ENCODE results near the gene PTK7.

Gene PTK7

GRCh38 chr6:43055966-43056365, 20.1 kb upstream of the PTK7 start:
- 92% methylated on average over 8 of the region's 8 CpGs for whole genome bisulfite sequencing
- no peak overlapping the region for H3K27ac ChIP-seq (ENCODE audit: low read depth, low read length)

GRCh38 chr6:43058531-43058930, 17.6 kb upstream of the PTK7 start:
- Histone ChIP-seq H3K4me3 (ENCODE audit: low read length) (peak overlapping the region; percentile 92), H3K4me1 (ENCODE audit: insufficient read depth, low read length) (peaks cover 13% of the 10 kb centered on the region; the same call in 1 of the 2 replicates), H3K36me3 (ENCODE audit: insufficient read depth, low read length) (peaks cover 30% of the 10 kb centered on the region), H3K27ac (ENCODE audit: low read depth, low read length) (no peak overlapping the region), H3K27me3 (ENCODE audit: insufficient read depth, low read length) (no peaks in the 10 kb centered on the region), H3K9me3 (ENCODE audit: insufficient read depth, low read depth, low read length) (no peaks in the 10 kb centered on the region), H3K9ac (ENCODE audit: low read depth, low read length) (peak overlapping the region; percentile 92)
- 100% methylated on average over 1 of the region's 1 CpG for WGBS

More at GRCh38 chr6:43055966-43056365, 20.1 kb upstream of the PTK7 start:
- H3K27me3 ChIP-seq (ENCODE audit: insufficient read depth, low read length), result no peaks in the 10 kb centered on the region
- no peaks in the 10 kb centered on the region for H3K9me3 ChIP-seq (ENCODE audit: insufficient read depth, low read depth, low read length)
- no peak overlapping the region for H3K4me3 ChIP-seq (ENCODE audit: low read length)
- H3K4me1 ChIP-seq (ENCODE audit: insufficient read depth, low read length), result peaks cover 13% of the 10 kb centered on the region; the same call in 1 of the 2 replicates
- H3K36me3 ChIP-seq (ENCODE audit: insufficient read depth, low read length), result peaks cover 31% of the 10 kb centered on the region
- no peak overlapping the region for H3K9ac ChIP-seq (ENCODE audit: low read depth, low read length)

- H3K9ac ChIP-seq (ENCODE audit: low read depth, low read length), result peak within 1 kb of the TSS; percentile 92
- under 1% methylated on average over 64 of the region's 64 CpGs for whole genome bisulfite sequencing
- peaks cover 30% of the 10 kb centered on the region for H3K36me3 ChIP-seq (ENCODE audit: insufficient read depth, low read length)
- peaks cover 9% of the 10 kb centered on the region; the same call in 1 of the 2 replicates for H3K4me1 ChIP-seq (ENCODE audit: insufficient read depth, low read length)
- peak within 1 kb of the TSS; percentile 83 for H3K27ac ChIP-seq (ENCODE audit: low read depth, low read length)
- no peaks in the 10 kb centered on the region for H3K9me3 ChIP-seq (ENCODE audit: insufficient read depth, low read depth, low read length)
- H3K27me3 ChIP-seq (ENCODE audit: insufficient read depth, low read length), result no peaks in the 10 kb centered on the region
- peak within 1 kb of the TSS; percentile 92 for H3K4me3 ChIP-seq (ENCODE audit: low read length)
Observed at GRCh38 chr6:43059168-43060033, 16.7 kb upstream of the PTK7 start, which contains the start of the genes KLC4 and MRPL2. KLC4 (plus strand) TSS chr6:43059631; CDS start chr6:43061336, 1,705 bp downstream. MRPL2 (minus strand) TSS chr6:43059434; CDS start chr6:43059381, 53 bp downstream.

GRCh38 chr6:43060034-43060754, 15.9 kb upstream of the PTK7 start:
- H3K27ac ChIP-seq (ENCODE audit: low read depth, low read length), result peak overlapping the region; percentile 83
- peak overlapping the region; percentile 92 for H3K4me3 ChIP-seq (ENCODE audit: low read length)
- 14% methylated on average over 14 of the region's 15 CpGs for WGBS
- H3K27me3 ChIP-seq (ENCODE audit: insufficient read depth, low read length), result no peaks in the 10 kb centered on the region
- peaks cover 8% of the 10 kb centered on the region; the same call in 1 of the 2 replicates for H3K4me1 ChIP-seq (ENCODE audit: insufficient read depth, low read length)
- peak overlapping the region; percentile 81 for H3K9ac ChIP-seq (ENCODE audit: low read depth, low read length)
- peaks cover 28% of the 10 kb centered on the region for H3K36me3 ChIP-seq (ENCODE audit: insufficient read depth, low read length)
- no peaks in the 10 kb centered on the region for H3K9me3 ChIP-seq (ENCODE audit: insufficient read depth, low read depth, low read length)

- Histone ChIP-seq H3K36me3 (ENCODE audit: insufficient read depth, low read length) (peaks cover 26% of the 10 kb centered on the region), H3K9ac (ENCODE audit: low read depth, low read length) (no peak overlapping the region), H3K27me3 (ENCODE audit: insufficient read depth, low read length) (no peaks in the 10 kb centered on the region), H3K4me3 (ENCODE audit: low read length) (peak overlapping the region; percentile 92), H3K9me3 (ENCODE audit: insufficient read depth, low read depth, low read length) (no peaks in the 10 kb centered on the region), H3K4me1 (ENCODE audit: insufficient read depth, low read length) (peaks cover 8% of the 10 kb centered on the region; the same call in 1 of the 2 replicates), H3K27ac (ENCODE audit: low read depth, low read length) (no peak overlapping the region)
- 91% methylated on average over 12 of the region's 12 CpGs for WGBS
Observed at GRCh38 chr6:43060755-43061633, 15.1 kb upstream of the PTK7 start.

GRCh38 chr6:43061861-43062260, 14.3 kb upstream of the PTK7 start:
- H3K27me3 ChIP-seq (ENCODE audit: insufficient read depth, low read length), result no peaks in the 10 kb centered on the region
- H3K4me1 ChIP-seq (ENCODE audit: insufficient read depth, low read length), result peaks cover 8% of the 10 kb centered on the region; the same call in 1 of the 2 replicates
- no peak overlapping the region for H3K27ac ChIP-seq (ENCODE audit: low read depth, low read length)
- H3K36me3 ChIP-seq (ENCODE audit: insufficient read depth, low read length), result peaks cover 20% of the 10 kb centered on the region
- 78% methylated on average over 2 of the region's 2 CpGs for WGBS
- H3K9ac ChIP-seq (ENCODE audit: low read depth, low read length), result no peak overlapping the region
- no peaks in the 10 kb centered on the region for H3K9me3 ChIP-seq (ENCODE audit: insufficient read depth, low read depth, low read length)
- H3K4me3 ChIP-seq (ENCODE audit: low read length), result no peak overlapping the region

GRCh38 chr6:43062818-43063217, 13.3 kb upstream of the PTK7 start:
- WGBS, result 96% methylated on average over 12 of the region's 12 CpGs
- H3K36me3 ChIP-seq (ENCODE audit: insufficient read depth, low read length), result peaks cover 14% of the 10 kb centered on the region
- no peak overlapping the region for H3K9ac ChIP-seq (ENCODE audit: low read depth, low read length)
- peaks cover 8% of the 10 kb centered on the region; the same call in 1 of the 2 replicates for H3K4me1 ChIP-seq (ENCODE audit: insufficient read depth, low read length)
- H3K27ac ChIP-seq (ENCODE audit: low read depth, low read length), result no peak overlapping the region
- H3K9me3 ChIP-seq (ENCODE audit: insufficient read depth, low read depth, low read length), result no peaks in the 10 kb centered on the region
- no peaks in the 10 kb centered on the region for H3K27me3 ChIP-seq (ENCODE audit: insufficient read depth, low read length)
- no peak overlapping the region for H3K4me3 ChIP-seq (ENCODE audit: low read length)

GRCh38 chr6:43070028-43070632, 6.0 kb upstream of the PTK7 start:
- H3K9ac ChIP-seq (ENCODE audit: low read depth, low read length), result no peak overlapping the region
- H3K27ac ChIP-seq (ENCODE audit: low read depth, low read length), result no peak overlapping the region
- no peak overlapping the region for H3K4me3 ChIP-seq (ENCODE audit: low read length)
- H3K27me3 ChIP-seq (ENCODE audit: insufficient read depth, low read length), result no peaks in the 10 kb centered on the region
- H3K4me1 ChIP-seq (ENCODE audit: insufficient read depth, low read length), result peaks cover 9% of the 10 kb centered on the region
- H3K9me3 ChIP-seq (ENCODE audit: insufficient read depth, low read depth, low read length), result no peaks in the 10 kb centered on the region
- H3K36me3 ChIP-seq (ENCODE audit: insufficient read depth, low read length), result peaks cover 9% of the 10 kb centered on the region
- WGBS, result 65% methylated on average over 5 of the region's 6 CpGs

- H3K4me1 ChIP-seq (ENCODE audit: insufficient read depth, low read length), result peaks cover 31% of the 10 kb centered on the region
- WGBS, result 53% methylated on average over 6 of the region's 6 CpGs
- no peaks in the 10 kb centered on the region for H3K27me3 ChIP-seq (ENCODE audit: insufficient read depth, low read length)
- peak overlapping the region; percentile 92 for H3K27ac ChIP-seq (ENCODE audit: low read depth, low read length)
- peaks cover 4% of the 10 kb centered on the region for H3K36me3 ChIP-seq (ENCODE audit: insufficient read depth, low read length)
- H3K4me3 ChIP-seq (ENCODE audit: low read length), result peak overlapping the region; percentile 67
- 0 out of 2 replicates have a peak overlapping the region, but pooled peaks have one; percentile 39 for H3K9ac ChIP-seq (ENCODE audit: low read depth, low read length)
- no peaks in the 10 kb centered on the region for H3K9me3 ChIP-seq (ENCODE audit: insufficient read depth, low read depth, low read length)
Observed at GRCh38 chr6:43074847-43075669, 1.1 kb upstream of the PTK7 start.

Data from HUES64 (cell line).